HG02970 (cell line): ENCODE results near the gene ASB10.

ENCODE experiments used
- ATAC-seq: cut with Tn5 transposase; IDR thresholded peaks from one replicate; pipeline ENCODE4 v1.9.1; 2021; ENCODE audit warnings: mild to moderate bottlenecking, moderate library complexity, moderate number of reproducible peaks; ENCODE audit not compliant: unreplicated experiment, low FRiP score

Gene ASB10

DNA sequence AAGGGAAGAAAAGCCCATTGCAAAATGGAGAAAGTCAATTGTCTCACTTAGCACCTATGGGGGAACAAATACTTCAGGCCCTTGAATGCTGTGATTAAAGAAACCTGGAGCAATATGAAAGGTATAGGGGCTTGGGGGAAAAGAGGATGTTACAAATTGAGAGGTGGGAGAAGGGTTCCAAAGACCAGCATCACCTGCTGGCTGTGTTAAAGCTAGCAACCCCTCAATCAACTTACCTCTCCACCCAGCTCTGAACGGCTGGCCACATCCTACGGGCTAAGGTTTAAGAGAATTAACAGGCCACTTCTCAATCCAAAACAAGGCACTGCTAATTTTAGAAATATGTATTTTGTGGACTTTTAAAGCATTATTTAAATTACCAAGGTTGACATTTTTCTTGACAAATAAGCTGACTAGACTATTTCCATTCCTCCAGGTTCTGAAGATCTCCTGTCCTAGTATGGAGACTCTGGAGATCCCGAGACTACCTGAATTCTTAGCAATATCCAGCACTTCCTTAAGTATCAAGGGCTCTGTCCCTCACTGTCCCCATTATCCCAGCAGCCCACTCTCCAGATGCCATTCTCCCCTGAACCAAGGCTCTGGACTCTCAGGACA, 24.2 kb upstream of the ASB10 start:
- ATAC-seq: no peak

DNA sequence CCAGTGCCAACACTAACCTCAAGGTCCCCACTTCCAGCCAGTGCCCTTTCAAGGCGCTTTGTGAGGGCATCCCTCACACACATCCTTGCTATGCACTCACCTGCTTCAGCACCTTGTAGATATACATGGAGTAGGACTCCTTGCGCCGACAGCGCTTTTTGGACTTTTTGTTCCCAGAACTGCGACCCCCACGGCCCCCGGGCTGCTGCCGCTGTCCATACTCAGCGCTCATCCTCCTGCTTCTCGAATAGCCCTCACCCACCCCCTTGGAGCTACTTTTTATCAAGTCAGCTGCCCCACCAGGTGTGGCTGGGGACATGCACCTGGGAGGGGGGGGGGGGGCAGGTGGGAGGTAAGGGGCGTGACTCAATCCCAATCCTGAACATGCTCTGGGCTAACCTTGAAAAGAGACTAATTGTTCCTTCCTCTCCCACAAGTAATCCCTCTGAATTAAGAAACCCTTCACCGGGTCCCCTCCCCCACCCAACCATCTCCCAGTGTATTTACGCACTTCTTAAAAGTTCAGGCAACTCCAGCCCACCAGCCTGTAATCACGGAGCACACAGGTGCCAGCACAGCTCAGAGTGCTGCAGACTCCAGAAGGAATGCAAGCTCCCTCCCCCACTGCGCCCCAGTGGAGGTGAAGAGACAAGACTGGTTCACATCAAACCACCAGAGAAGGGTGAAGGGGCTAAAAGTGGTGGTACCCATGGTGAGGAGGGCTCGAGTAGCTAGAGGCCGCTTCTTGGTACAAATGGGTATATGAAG, 23.2 kb upstream of the ASB10 start, which contains the start of gene H2BK1:
Gene H2BK1, minus strand, starts transcription at position 402 of the 768 bp plus-strand sequence. Its CDS starts 170 bp downstream, at position 232.
- no peak for ATAC-seq

DNA sequence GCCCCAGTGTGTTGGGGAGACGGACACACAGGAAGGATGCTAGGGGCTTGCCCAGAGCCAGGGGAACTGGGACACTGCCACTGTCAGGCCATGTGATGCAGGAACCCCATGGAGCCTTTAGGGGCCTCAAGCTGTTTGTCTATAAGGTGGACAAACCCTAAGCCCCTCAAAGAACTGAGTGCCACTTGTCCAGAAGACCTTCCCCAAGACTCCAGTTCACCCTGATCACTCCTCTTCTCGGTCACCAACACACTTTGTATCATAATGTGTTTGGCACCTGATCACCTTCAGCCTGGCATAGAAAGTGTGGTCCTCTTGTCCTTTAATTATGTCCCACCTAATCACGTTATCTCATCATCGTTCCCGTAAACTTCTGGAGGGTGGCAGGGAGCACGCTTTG, 22.5 kb upstream of the ASB10 start:
- ATAC-seq: no peak

DNA sequence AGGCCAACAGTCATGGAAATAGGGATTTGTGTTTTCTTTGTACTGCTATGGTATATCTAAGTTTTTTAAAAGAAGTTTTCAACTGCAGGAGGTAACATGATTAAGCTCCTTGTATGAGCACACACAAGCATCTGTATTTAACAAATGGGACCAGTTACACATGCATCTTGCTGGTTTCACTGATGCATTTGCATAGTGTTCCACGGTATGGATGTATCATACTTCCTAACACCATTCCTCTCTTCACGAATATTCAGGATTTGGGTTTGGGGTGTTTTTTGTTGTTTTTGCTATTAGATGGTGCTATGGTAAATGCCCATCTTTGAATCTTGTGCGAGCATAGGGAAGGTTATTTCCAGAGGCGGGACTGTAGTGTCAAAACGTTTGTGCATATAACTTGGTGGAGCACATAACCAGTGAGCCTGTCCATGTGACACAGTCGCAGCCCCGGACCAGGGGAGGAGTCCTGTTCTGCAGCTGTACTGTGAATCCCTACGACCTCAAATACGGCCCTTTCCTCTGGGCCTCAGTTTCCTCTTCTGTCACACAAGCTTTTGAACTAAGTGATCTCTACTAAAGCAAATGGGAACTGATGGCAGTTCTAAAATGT, 21.3 kb upstream of the ASB10 start:
- no peak for ATAC-seq

DNA sequence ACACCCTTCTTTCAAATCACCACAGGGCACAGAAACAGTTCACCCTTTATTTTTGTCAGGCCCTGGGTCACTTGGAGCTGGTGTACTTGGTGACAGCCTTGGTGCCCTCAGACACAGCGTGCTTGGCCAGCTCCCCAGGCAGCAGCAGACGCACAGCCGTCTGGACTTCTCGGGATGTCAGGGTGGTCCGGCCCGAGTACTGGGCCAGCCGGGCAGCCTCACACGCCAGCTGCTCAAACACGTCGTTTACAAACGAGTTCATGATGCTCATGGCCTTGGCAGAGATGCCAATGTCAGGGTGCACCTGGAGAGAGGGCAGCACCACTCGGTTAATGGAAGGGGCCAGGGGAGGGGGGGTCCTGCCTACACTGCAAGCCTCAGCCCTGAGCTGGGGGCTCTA, 20.8 kb upstream of the ASB10 start:
- no peak for ATAC-seq

DNA sequence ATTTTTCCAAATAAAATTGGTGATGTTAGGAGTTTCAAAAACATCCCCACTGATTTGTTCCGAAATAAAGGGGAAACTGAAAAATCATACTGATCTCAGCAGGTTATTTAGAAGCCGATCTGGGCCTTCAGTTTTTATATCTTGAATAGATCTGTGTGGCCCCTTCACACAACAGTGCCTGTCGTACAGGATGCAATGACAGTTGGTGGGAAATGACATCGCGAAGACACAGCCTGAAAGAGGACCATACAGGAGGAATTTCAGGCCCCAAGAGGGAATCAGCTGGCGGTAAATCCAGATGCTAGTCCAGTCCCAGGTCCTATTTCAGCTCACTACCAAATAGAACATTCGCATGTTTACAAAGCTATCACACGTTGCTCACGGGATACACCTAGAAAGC, 20.3 kb upstream of the ASB10 start:
- no peak for ATAC-seq

DNA sequence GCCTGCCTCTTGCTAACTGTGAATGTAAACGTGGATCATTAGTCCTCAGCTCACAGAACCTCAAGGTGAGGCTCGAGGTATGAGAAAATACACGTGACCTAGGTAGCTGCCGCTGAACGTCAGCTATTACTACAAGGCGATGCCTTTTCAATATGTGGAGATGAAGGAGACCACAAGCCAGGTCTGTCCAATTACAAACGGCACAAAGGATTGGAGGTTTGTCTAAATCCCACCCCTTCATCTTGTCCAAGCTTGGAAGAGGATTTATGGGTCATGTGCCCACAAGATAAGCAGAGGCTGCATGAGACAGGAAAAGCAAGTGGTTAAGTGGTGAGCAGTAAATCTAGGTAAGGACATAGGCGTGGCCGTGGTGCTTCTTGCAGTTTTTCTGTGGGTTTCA, 19.9 kb upstream of the ASB10 start:
- no peak for ATAC-seq

DNA sequence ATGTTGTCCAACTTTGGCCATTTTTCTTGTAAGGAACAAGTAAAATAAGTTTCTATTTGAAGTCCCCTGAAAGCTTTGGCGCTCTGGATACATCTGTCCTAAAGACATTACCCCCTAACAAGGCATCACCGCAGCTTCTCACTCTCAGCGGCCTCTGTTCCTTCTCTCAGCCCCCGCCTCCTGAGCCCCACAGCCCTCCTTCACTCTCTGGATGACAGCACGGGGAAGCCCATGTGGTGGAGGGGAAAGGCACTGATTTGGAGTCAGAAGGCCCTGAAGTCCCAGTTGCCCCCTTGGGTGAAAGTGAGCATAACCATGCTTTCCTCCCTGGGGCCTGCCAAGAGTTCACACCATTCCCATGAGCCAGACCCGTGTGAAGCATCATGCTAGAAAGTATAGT, 18.7 kb upstream of the ASB10 start:
- ATAC-seq: no peak

DNA sequence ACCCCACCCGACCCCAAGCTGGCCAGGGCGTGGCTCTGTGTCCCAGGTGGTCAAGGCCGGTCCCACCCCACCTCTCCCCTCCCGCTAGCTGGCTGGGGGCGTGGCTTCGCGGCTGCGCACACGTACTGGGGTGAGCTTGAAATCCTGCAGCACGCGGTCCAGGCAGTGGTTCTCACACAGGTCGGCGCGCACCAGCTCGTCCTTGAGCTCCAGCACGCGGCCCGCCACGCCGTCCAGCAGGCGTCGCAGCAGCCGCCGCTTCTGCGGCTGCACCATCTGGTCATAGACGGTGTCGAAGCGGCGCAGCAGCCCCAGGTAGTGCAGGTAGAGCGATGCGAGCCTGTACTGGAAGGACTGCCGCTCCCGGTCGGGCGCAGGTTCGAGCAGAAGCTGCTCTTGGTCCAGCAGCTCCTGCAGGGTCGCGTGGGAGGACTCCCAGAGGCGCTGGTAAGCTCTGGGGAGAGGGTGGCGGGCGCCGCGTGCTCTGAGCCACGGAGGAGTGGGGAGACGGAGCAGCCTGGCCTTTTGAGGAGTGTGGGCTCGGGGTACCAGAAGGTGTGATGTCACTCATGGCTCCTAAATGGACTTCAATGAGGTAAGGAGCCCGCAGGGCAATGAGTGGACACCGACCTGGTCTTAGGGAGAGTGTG, 17.5 kb upstream of the ASB10 start:
- no peak for ATAC-seq

DNA sequence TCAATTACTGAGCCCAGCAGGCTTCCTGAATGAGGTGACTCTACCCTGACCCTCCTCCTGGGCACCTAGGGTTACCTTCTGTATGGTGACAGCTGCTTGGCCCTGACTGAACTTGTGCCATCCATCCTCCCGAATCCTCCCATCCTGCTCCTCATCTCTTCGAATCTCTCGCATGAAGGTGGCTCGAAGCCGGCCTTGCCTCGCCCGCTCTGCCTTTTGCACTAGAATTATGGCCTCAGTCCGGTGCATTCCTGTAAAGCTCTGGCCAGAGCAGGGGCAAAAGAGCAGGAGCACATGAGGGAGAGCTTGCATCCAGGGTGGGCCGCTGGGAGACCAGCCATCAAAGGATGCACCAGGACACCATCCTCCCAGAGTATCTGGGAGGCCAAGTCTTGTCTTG, 15.8 kb upstream of the ASB10 start:
- no peak for ATAC-seq

DNA sequence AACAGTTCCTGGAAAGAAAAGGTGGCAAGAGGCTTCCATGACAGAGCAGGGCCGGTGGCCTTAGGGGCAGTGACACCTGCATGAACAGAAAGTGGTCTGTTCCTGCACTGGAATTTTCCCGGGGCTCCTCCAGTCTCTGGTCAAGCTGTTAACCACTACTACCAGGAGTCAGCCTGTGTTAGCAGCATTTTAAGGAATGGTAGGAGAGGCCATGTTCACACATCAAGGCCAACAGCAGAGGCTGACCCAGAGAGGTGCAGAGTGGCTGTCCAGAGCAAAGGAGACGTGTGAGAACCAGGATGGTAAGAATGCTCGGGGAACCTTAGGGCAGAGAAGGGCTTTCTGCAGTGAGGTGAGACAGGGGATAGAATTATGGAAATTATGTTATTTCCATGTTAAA, 14.7 kb upstream of the ASB10 start:
- ATAC-seq: no peak

DNA sequence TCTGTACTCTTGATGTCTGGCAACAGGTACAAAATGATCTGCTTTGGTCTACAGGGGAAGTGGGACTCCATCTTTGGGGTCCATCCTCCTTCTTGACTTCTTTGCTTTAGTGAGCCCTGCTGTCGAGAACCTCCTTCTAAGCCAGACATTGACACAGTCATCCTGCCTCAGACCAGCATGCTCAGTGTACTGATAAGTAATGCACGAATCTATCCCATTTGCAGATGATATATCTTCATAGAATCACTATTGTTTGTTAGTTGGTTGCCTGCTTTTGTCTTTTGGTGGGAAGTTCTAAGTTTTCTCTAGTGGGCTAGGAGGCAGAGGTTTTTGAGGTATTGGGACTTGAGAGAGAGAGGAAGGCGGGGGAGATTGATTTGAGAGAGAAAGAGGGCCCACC, 14.3 kb upstream of the ASB10 start:
- no peak for ATAC-seq

DNA sequence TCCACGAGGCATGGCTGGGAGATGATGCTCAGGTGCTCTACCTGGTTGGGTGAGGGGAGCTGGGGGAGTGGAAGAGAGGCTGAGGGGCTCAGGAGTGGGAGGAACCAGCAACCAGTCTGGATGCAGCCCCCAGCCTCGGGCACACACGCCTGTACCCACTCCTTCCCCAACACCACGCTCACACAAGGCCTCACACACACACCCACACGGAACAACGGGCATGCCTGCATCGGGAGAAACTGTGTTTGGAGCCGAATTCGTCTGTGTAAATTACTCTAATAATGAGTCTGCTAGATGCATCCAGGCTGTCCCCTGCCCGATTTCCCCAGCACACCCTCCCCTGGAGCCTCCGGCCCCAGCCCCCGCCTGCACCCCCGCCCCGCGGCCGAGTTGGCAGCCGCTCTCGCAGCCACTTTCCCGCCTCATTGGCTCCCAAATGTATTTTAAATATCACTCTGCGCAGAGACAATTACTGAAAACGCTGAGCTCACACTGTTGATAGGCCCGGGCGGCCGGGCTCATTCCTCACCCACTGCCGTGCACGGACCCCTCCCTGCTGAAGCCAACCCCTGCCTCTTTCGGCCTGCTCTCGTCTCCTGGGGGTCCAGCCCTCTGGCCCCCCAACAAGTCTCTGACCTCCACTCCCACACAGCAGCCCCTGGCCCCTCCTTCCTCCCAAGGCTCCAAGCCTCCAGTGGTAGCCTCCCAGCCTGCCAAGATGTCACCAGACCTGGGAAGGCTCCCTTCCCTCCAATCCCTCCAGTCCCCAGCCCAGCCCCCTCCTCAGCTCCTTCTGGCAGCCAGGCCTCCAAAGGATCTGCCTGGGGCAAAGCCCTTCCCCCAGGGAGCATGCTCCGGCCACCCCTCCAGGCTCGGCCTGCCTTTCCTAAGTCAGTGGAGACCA, 12.1 kb upstream of the ASB10 start:
- no peak for ATAC-seq

DNA sequence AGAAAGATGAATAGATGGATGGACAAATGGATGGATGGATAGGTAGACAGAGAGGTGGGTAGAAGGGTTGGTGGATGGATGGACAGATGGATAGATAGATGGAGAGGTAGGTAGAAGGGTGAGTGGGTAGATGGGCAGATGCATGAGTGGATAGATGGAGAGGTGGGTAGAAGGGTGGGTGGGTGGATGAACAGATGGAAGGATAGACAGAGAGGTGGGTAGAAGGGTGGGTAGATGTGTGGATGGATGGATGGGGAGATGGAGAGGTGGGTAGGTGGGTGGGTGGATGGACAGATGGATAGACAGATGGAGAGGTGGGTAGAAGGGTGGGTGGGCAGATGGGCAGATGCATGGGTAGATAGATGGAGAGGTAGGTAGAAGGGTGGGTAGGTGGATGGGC, 10.9 kb upstream of the ASB10 start:
- no peak for ATAC-seq

DNA sequence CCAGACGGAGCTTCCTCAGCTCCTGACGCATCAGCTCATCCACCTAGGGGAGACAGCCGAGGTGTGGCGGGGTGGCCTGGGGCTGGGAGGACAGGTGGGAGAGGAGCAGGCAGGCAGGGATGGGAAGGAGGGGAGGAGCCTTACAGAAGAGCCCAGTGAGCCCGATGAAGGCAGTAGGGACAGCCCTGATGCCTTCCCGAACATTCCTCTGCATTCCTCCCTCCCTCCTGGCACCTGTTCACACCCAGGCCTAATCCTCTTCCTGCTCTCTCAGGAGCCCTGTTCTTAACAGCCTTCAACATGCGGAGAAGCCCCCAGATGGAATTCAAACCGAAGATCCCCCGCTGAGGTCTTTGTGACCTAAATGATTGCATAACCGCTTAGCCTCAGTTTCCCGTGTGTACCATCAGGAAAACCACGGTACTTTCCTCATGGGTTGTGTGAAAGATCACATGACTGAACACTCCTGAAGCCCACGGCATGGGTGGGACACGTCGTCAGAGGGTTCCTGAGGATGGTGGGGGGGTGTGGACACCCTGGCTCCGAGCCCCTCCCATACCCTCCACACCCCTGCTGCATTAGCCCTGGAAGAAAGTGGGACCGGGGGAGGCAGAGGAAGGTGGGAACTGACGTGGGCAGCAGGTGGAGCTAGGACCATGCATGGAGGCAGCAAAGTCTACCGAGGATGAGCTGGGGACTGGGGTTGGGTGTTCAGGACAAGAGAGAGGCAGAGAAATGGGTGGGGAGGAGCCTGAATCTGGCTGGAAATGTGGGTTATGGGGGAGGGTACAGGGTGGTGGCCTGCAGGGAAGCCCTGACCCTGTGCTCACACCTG, 8.8 kb upstream of the ASB10 start:
- ATAC-seq: no peak

DNA sequence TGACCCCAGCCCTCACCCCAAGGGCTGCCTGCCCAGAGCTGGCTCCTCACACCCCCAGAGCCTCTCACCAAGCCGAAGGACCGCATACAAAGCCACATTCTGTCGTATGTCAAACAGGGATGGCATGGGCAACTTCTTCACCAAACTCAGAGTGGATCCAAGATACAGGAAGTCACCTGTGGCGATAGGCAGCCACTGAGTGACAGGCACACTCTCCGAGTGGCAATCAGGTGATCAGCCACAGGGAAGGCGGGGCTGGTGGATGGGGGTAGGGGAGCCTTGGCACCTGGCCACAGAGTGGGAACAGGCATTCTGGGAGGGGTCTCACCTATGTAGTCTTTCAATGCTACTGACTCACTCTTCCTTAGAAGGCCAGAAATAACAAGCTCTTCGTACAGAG, 7.1 kb upstream of the ASB10 start:
- no peak for ATAC-seq

DNA sequence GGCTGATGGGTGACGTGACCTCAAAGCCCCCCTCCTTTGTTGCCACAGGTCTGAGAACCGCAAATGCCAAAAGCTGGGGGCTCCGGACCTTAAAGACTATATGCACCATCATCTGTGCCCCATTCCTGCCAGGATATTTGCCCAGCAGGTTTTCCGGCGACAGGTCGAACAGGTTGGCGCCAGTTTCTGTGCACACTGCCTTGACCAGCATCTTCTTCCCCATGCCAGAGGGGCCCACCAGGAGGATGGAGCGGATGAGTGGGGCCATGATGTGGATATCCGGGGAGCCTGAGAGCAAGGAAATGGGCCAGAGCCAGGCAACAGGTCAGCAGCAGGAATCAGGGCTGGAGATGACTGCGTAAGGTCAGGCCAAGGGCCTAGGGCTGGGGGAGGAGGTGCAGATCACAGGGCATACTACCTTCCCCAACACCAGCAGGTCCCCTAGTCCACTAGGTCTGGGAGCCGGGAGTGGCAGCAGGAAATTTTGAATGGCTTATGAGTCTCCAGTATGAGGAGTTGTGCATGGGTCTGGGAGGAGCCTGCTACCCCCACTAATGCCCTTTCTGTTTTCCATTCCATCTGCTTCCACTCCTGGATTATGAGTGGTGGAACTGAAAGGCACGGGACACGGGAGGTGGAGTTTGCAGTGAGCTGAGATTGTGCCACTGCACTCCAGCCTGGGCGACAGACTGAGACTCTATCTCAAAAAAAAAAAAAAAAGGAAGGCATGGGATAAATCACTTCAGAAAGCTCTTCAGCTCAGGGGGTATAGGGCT, 6.3 kb upstream of the ASB10 start:
- ATAC-seq: no peak

DNA sequence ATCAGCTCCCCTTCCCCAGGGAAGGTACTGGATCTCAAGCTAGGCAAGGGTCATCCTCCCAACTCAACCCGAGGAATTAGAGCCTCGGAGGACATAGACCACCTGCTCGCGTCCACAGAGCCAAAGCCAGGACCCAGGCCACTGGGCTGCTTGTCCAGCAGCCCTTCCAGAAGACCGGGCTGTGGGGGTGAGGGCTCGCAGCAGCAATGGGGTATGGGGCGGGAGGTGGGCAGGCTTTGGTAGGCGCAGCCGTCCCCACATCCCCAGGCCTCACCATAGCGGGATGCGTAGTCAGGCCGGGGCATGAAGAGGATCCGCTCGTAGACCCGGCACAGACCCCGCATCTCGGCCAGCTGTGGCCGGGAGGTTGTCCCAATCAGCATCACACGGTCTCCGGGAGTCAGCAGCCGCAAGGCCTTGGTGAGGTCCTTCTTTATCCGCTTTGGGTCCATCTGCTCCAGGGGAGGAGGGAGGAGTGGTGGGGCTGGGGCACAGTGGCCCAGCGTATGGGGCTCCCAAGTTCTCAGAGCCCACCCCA, 5.0 kb upstream of the ASB10 start:
- ATAC-seq: no peak
